ENCODE results near the gene ALOX12.

DNA sequence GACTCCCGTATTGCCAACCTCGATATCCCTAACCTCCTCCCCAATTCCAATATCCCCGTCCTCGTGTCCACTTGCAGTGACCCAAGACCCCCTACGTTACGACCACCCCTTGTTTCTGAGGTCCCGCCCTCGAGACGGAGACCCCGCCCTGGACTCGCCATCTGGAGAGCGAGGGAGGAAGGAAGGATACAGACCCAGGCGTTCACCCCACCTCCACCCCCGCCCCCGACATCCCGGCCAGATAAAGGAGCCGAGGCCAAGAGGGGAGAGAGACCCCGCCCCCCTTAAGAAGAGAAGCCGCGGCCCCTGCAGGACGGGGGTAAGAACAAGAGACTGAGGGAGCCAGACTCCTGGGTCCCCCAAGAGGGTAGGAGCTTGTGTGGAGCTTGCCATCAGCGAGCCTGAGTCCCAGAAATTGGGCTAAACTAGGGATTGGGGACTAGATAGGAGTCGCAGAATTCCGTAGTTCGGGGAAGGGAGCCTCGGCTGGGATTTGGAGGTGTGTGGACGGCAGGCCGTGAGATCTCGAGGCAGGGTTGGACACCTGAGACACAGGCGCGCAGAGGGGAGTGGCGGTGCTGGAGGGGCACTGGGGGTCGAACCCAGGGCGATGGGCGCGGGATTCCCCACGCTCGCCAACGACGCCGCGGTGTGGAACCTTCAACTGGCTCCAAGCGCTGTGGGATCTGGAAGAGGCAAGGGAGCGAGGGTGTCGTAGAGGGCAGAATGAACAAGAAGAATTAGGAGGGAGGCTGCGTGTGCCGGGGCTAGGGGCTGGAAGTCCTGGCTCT lies 27.1 kb downstream of the ALOX12 start, which contains the start of gene BCL6B:
- TF ChIP-seq CTCF (IDR thresholded peaks at IDR 0.05; ENCODE audit: low read length), result no peak
- no peak for TF ChIP-seq EZH2 (IDR thresholded peaks at IDR 0.05; ENCODE audit: borderline replicate concordance, low read length)

All from OCI-LY1 (cell line).